DMS153 (cell line): Measurements from ENCODE around the gene HLA-DRB1.
A peak's percentile ranks its signal among the peaks of the same experiment; 100 is the strongest.
"Not testable (repeated sequence)": the region's sequence is repeated elsewhere in the genome, so short reads cannot be mapped to it uniquely, and the experiment has no call there.

Experiments
- DNase-seq: peaks from one replicate; lab custom pipeline; 2025; lab: John Stamatoyannopoulos, UW

HLA-DRB1 gene

DNA sequence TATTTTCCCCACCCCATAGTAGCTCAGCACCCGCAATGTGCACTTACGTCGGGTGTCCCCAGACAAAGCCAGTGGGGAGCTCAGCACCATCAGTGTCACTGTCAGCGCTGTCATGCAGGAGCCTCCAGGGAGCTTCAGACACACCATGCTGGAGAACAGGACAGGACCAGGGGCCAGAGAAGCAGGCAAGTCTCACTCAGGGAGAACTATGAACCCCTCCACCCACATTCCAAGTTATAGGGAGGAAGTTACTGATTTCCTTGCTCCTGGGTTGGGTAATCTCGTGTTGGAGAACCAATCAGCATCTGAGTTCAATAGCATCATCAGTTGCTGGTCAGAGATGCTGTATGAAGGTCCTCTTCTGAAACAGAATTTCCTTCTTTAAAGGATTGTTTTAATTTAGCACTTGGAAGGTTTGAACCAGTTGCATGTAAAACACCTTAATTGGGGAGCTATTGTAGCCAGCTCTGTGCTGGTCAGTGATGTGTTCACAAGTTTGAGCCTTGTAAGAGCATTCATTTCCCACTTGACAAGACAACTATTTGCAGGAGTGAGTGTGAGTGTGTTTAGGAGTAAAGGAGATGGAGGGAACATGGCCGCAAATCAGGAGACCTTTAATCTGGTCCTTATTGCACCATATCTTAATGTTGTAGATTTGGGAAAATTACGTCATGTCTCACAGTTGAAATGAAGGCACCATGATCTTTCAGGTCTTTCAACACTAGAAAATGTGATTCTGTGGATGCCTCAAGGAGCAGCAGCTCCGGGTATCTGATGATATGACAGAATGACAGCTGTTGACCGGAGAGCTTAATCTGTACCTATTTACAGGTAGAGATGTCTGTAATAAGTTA is at the start of gene HLA-DRB1:
HLA-DRB1 (minus strand) TSS at position 253 of the 854 bp plus-strand sequence; CDS start at position 147, 106 bp downstream.
- DNase-seq = no peak

GRCh38 chr6:32638532-32639219 is 49.0 kb upstream of the HLA-DRB1 start:
- DNase-seq = no peak

DNA sequence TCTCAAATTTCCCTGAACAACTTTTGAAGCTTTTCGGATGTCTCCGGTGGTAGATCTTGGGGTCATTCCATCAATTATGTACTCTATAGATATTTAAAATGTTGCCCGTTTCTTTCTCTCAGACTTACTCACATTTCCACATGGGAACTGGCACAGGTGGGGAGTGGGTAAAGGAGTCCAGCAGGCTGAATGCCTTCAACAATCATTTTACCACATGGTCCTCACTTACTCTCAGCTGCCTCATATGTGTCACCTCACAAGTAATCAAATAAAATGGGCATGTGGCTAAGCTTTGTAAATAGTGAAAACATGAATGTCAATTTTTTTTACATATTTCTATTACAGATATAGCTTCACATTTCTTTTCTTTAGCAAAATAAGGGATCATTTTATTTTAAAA is 48.2 kb upstream of the HLA-DRB1 start:
- no peak for DNase-seq

- no peak for DNase-seq
These were observed 47.7 kb upstream of the HLA-DRB1 start, which contains the start of gene HLA-DQA1 for GRCh38 chr6:32637219-32637880. Gene HLA-DQA1, plus strand, starts transcription at chr6:32637406. Its CDS starts 53 bp downstream, at chr6:32637459.

DNA sequence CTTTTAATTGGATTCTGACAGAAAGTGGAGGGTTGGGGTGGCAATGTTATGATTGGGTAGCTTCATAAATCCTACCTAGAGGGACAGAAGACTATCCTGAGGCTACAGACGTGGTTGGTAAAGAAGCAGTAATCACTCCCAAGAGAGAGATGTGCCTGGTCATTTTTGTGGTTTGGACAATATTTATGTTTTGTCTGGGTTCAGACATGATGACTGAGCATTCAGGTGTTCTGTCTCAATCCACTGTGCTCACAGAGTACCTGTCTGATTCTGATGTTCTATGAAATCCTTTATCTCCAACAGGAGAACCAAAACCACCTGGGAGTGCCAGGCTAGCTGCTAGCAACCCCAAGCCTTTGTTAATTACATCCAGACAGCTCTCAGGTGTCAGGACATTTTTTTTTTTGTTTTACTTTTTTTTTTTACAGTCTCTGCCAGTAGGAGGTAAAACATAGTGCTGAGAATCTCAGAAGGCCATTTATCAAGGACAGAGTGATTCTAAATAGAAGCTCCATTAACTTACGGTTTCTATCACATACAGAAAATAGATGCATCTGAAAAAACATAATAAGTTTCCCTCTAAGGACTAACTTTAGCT is 46.0 kb upstream of the HLA-DRB1 start:
- DNase-seq = no peak

- DNase-seq = not testable (repeated sequence)
These were observed 40.1 kb upstream of the HLA-DRB1 start for GRCh38 chr6:32629793-32630192.

- no peak for DNase-seq
These were observed 38.2 kb upstream of the HLA-DRB1 start for GRCh38 chr6:32627831-32628230.

GRCh38 chr6:32627249-32627648 is 37.6 kb upstream of the HLA-DRB1 start:
- no peak for DNase-seq

GRCh38 chr6:32625137-32625536 is 35.5 kb upstream of the HLA-DRB1 start:
- no peak for DNase-seq

GRCh38 chr6:32624565-32624964 is 34.9 kb upstream of the HLA-DRB1 start:
- DNase-seq = no peak

DNA sequence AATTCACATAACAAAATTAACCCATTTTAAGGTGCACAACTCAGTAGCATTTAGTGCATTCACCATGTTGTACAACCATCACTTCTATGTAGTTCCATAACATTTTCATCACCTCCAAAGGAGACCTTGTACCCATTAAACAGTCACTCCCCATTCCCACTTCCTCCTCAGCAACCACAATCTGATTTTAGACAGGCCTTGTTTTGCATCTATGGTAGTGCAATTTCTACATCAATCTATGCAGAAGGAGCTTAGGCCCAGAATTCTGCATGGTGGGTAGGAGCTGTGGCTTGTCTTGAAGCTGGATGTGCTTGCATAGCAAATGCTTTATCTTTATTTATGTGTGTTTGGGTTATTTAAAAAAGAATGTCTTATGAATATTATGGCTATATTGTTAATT is 34.0 kb upstream of the HLA-DRB1 start:
- DNase-seq = no peak

GRCh38 chr6:32622545-32623401 is 33.1 kb upstream of the HLA-DRB1 start:
- peak; percentile 34 for DNase-seq

DNA sequence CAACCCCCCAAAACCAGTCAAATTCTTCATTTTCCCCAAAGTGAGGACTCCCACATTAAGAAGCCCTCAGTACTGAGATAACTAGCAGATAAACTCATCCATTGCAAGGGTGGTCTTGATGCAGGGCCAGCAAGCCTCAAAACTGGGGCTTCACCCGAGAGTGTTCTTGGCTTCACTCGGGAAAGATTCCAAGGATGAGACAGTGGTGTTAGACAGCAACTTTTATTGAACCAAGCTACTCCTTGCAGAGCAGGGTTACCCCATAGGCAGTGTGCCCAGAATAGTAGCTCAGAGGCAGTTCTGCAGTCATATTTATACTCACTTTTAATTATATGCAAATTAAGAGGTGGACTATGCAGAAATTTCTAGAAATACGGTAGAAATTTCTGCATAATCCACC is 31.7 kb upstream of the HLA-DRB1 start:
- no peak for DNase-seq

DNA sequence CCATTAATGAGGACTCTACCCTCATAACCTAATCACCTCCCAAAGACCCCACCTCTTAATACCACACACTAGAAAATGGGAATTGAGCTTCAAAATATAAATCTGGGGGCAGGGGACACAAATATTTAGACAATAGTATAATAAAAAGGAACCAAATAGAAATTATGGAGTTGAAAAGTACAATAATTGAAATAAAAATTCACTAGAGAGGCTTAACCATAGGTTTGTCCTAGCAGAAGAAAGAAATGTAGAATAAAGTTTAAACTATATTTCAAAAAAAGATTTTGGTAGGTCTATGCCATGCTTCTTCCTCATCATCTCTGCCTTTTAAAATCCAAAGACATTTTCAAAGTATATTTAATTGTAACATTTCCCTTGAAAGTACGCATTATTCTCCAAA is 28.1 kb upstream of the HLA-DRB1 start:
- DNase-seq = no peak

DNA sequence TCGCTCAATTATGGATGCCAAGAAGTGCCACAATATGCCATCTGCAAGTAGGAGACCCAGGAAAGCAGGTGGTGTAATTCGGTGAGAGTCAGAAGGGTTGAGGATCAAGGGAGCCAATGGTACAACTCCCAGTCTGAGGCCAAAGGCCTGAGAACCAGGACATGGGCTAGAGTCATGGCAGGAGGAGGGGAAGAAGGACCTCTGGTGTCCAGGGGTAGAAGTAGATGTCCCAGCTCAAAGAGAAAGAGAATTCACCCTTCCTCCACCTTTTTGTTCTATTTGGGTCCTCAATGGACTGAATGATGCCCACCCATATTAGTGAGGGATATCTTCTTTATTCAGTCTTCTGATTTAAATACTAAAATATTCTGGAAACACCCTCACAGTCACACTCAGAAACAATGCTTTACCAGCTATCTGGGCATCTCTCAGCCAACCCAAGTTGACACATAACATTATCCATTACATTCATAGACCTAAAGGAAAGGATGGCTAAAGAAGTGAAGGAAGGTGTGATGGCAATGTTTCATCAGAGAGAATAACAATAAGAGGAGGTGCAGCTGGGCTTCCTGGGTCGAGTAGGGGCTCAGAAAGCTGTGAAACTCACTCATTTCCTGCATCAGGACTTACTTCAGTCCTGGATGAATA is 26.4 kb upstream of the HLA-DRB1 start:
- DNase-seq = no peak

- DNase-seq = no peak
These were observed 24.9 kb upstream of the HLA-DRB1 start for GRCh38 chr6:32614366-32615081.

DNA sequence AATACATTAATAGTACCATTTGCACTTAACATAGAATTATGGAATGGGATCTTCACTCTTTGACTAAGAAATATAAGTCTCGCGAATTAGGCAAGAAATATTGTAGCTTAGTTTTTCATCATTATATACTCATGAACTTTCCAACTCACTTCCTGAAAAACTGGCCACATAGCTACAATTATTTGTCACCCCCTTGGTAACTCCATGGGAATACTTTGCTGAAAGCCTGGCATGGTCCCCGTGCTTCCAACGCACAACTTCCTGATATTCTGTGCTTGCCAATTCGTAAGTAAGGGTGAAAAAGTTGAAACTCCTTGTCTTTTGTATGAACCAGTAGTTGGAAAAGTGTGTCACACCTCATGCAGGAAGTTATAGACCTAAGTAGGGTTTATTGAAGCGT is 23.8 kb upstream of the HLA-DRB1 start:
- DNase-seq = no peak

DNA sequence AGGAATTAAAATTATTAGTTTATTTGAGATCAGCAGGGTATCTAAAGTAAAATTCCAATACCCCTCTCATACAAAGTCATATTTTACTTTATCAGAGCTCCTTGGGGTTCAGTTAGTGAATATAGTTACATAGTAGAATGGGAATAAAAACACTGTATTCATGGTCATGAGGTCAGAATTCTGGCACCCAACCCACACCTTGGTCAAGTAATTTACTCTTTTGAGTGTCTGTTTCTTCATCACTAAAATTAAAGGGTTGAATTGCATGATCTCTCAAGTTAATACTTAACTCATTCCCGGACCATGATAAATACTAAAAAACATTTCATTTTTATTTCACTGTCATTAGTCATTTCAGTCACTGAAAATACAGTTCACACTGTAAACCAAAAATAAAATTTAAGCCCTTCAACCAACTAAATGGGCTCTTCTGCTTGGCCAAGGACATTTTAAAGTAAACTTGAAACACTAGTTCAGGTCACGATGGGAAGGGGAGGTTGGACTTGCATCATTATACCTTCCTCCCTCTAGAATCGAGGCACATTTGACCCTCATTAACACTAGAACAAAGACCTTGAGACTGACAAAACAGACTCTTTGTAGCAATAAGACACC is 21.1 kb upstream of the HLA-DRB1 start:
- no peak for DNase-seq

DNA sequence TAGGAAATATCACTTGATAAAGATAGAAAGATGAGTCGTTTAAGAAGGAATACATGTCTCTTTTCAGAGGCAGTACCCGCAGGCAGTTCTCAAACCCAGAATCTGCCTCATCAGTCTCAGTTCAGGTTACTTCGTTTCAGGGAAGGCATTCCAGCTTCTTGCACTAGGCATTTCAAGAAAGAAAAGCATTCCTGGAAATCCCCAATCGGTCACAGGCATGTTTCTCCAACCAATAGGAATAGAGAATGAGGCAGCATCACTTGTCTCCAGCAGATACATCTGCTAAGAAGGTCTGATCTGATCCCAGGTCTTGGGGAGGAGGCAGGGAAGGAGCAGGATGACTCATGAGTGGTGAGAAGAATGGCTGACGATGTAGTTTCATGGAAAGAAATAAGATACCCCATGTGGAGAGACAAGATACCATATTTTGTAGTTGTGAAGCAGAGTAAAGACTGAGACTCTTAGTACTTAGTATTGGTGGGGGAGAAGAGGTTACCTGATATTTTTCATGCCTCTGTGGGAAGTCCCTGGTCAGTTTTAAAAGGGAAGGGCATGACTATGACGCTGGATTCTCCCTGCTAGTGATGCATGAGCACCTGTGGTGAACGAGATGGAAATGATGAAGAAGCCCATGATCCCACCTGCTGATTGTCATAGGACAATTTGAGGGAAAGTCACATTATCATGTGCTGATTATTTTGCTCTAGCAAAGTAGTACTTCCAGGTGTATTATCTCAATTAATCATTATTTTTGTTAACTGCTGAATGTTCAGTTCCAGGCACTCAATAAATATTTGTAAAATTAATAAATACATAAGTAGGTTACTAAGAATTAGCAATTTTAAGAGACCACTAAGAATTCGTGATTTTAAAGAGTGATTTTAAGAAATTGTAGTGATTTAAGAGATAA is 20.3 kb upstream of the HLA-DRB1 start:
- peak; percentile 71 for DNase-seq
